Measurements from ENCODE around the gene EFNA5. TPM values are rescaled to one million over a fixed set of nuclear protein-coding genes. Genes with fewer than 3 reads are reported as not detected.
"Not testable (repeated sequence)": the region's sequence is repeated elsewhere in the genome, so short reads cannot be mapped to it uniquely, and the experiment has no call there.

The EFNA5 gene
- total RNA-seq, 1 experiment from 2014 or later = 1.6 TPM

DNA sequence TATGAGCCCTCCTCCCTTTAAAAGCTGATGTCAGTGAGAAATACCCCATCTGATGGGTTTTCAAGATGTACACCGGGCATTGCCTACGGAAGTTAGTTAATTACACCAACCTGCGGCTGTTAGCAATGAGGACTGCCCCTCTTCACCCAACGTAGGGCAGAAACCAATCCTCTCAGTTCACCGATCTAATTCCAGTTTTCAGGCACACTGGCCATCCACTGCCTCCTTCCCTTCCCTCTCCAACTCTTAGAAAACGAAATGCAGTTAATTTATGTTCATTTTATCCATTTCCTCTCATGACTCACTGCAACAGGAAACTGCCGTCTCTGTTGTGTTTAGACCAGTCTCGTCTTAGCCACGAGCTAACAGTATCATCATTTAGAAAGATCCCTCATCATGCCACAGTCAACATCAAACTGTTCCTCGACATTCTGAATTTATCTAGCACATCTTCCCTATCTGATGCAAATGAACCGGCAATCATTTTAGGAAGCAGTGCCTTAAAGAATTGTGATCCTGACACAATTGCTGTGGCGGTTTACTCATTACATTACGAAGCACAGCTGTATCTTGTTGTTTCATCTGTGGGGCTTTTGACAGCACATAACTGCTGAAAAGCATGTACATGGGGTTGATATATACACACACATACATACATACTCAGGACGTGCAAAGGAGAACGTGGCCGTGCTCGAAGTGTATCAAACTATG, 168.6 kb downstream of the EFNA5 start:
- in situ Hi-C loops (cut with HindIII; ENCODE audit: low pct_unique_long_range_greater_than_20kb, low sequenced_read_pairs) = no loop called here
- DNase-seq (ENCODE audit: low read depth, low spot score) = no peak

DNA sequence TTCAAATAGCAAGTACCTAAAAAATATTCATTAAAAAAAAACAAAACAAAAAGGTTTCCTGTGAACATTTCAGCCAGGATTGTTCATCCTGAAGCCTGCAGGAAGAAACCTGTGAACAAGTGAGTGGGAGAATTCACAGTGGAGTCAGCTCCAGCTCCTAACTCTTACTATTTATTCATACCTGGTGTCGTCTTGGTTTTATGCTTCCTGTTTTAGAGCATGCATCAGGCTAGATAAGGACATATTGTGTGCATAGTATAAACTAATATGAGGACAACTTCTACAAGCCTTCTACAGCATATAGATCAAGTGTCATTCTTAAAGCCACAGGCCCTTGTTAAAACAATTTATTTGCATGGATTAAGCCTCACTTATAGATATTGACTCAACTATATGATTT, 169.9 kb downstream of the EFNA5 start:
- in situ Hi-C loops (cut with HindIII; ENCODE audit: low pct_unique_long_range_greater_than_20kb, low sequenced_read_pairs) = no loop called here
- no peak for DNase-seq (ENCODE audit: low read depth, low spot score)

DNA sequence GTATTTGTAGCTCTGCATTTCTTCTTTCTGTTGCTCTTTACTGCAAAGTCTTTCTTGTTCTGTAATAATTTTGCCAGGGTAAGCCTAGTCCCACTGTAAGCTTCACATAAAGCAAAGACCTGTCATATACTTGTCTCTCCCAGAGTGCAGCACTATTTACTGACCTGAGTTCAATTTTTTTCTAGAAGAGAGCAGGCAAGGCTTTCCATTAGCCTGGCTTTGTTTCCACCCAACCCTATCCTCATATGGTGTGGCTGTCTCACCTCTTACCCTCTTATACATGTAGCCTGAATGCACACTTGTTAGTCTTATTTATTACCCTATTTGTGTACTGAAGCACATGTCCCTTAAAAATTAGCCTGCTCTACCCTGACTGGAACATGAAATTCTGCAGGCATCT, 170.4 kb downstream of the EFNA5 start:
- in situ Hi-C loops (cut with HindIII; ENCODE audit: low pct_unique_long_range_greater_than_20kb, low sequenced_read_pairs) = no loop called here
- no peak for DNase-seq (ENCODE audit: low read depth, low spot score)

DNA sequence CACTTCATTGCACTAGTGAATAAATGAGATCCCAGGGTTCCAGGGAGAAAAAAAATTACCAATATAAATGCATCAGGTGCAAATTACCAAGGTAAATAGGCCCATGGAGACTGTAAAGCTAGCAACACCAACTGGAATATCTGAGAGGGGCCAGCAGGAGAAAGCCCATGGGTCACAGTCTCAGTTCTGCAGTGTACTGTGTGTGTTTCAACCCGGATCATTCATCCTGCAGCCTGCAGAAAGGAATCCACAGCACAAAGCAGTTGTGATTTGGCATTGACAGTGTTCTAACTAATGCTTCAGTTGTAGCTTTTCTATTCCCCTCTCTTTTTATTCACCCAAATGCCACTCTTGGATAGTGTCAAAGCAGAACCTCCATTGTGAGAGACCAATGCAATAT, 171.0 kb downstream of the EFNA5 start:
- no peak for DNase-seq (ENCODE audit: low read depth, low spot score)
- in situ Hi-C loops (cut with HindIII; ENCODE audit: low pct_unique_long_range_greater_than_20kb, low sequenced_read_pairs) = no loop called here

DNA sequence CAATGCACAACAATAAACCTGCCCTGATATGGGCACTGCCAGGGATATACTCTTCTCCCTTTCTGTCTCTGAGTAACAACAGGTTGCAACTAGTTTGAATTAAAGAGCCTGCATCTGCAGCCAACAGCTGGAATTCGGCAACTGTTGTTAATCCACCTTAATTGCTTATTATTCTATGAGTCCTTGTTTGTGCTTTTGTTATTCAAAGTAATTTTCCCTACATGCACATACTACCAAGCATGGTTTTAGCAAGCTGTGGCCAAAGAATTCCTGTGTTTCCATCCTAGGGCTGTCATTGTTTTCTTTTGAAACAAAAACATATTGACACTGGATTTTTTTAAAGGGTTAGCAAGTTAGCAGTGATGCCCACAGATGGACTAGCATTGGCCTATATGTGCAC, 171.5 kb downstream of the EFNA5 start:
- in situ Hi-C loops (cut with HindIII; ENCODE audit: low pct_unique_long_range_greater_than_20kb, low sequenced_read_pairs) = no loop called here
- DNase-seq (ENCODE audit: low read depth, low spot score) = no peak

DNA sequence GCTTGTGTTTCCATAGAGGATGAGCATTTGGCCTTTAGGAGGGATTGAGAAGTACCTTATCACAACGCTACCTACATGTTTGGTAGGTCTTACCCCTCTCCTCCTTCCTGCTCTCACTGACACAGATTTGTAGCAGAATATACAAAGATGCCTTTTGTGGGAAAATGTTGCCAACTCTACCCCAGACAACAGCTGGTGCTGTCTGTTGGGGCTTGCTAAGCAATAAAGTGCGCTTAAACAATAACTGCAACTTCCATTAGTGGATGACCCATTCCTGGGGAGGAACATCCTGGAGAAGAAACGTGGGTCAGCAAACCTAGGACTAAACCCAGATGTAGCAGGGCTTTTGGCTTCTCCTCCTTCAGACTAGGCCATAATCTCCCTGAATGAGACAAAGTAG, 174.3 kb downstream of the EFNA5 start:
- in situ Hi-C loops (cut with HindIII; ENCODE audit: low pct_unique_long_range_greater_than_20kb, low sequenced_read_pairs) = no loop called here
- DNase-seq (ENCODE audit: low read depth, low spot score) = no peak

DNA sequence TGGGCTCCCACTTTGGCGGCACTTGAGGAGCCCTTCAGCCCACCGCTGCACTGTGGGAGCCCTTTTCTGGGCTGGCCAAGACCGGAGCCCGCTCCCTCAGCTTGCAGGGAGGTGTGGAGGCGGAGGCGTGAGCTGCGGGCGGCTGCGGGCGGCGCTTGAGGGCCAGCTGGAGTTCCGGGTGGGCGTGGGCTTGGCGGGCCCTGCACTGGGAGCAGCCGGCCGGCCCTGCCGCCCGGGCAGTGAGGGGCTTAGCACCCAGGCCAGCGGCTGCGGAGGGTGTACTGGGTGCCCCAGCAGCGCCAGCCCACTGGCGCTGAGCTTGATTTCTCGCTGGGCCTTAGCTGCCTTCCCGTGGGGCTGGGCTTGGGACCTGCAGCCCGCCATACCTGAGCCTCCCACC, 176.6 kb downstream of the EFNA5 start:
- DNase-seq (ENCODE audit: low read depth, low spot score); in situ Hi-C loops (cut with HindIII; ENCODE audit: low pct_unique_long_range_greater_than_20kb, low sequenced_read_pairs): not testable (repeated sequence)

DNA sequence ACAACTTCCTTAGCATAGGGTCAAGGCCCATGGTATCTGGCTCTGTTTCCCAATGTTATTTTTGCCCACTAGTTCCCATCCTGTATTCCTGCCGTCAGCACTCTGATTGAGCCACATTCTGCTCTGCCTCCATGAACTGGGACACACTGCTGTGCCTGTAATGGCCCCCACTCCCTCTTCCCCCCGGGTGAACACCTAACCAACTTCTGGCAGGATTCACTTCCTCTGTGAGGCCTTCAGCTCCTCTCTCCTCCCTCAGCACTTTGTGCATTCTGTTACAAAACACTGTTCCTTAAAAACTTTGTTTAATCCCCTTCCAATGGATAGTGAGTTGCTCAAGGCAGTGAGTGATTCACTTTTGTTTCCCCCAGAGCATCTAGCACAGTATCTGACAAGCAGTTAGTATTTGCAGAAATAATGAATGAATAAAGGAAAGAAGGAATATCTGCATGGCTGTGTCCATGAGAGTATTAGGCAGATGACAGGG, 183.6 kb downstream of the EFNA5 start:
- in situ Hi-C loops (cut with HindIII; ENCODE audit: low pct_unique_long_range_greater_than_20kb, low sequenced_read_pairs) = no loop called here
- DNase-seq (ENCODE audit: low read depth, low spot score) = no peak

DNA sequence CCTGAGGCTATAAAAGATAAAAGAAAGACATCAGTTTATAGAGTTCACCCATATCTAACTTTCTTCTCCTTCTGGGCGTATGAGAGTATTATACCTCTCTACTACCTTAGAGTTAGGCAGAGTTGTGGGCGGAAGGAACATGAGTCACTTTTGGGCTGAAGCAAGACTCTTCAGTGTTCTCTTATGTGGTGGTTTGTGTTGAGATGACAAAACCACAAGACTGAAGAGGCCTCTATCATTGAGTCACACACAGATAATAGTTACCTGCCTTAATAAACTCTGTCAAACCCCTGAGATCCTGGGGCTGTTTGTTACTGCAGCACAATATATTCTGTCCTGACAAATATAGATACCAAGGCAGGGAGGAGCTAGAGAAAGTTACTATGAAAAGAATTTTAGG, 184.2 kb downstream of the EFNA5 start:
- DNase-seq (ENCODE audit: low read depth, low spot score) = no peak

DNA sequence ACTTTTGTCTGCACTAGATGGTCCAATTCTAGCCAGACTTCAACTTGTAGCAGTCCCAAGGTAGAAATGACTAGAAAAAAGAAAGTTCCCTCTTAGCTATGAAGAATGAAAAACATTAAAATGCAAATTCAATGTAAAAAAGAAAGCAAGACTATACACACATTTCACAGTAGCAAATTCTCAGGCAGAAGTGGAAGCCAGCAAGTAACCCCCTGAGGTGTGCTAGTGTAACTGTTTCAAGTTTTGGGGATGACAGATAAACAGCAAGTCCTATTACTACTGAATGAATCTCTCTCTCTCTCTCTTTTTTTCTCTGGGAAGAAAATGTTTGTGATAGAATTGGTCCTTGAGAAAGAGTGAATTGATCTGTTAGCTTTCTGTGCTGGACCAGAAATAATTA, 185.6 kb downstream of the EFNA5 start:
- in situ Hi-C loops (cut with HindIII; ENCODE audit: low pct_unique_long_range_greater_than_20kb, low sequenced_read_pairs) = no loop called here
- no peak for DNase-seq (ENCODE audit: low read depth, low spot score)

More for the DNA sequence above, 184.2 kb downstream of the EFNA5 start:
- in situ Hi-C loops (cut with HindIII; ENCODE audit: low pct_unique_long_range_greater_than_20kb, low sequenced_read_pairs) = no loop called here

DNA sequence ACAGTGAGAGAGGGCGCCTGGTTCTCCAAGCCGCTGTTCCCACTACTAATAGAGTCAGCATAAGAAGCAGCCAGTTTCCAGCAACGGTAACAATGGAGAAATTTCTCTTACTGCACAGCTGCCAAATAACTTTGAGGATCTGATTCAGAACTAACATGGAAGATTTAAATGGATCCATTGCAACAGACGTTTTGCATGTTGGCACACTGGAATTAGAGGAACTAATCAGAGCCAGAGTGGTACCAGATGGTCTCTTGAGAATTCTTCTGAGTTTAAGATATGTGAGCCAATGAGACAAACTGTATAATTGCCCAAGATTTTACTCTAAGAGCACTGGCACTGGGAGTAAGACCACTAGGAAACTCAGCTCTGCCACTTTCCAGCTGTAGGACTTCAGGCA, 186.5 kb downstream of the EFNA5 start:
- DNase-seq (ENCODE audit: low read depth, low spot score) = no peak
- in situ Hi-C loops (cut with HindIII; ENCODE audit: low pct_unique_long_range_greater_than_20kb, low sequenced_read_pairs) = no loop called here

DNA sequence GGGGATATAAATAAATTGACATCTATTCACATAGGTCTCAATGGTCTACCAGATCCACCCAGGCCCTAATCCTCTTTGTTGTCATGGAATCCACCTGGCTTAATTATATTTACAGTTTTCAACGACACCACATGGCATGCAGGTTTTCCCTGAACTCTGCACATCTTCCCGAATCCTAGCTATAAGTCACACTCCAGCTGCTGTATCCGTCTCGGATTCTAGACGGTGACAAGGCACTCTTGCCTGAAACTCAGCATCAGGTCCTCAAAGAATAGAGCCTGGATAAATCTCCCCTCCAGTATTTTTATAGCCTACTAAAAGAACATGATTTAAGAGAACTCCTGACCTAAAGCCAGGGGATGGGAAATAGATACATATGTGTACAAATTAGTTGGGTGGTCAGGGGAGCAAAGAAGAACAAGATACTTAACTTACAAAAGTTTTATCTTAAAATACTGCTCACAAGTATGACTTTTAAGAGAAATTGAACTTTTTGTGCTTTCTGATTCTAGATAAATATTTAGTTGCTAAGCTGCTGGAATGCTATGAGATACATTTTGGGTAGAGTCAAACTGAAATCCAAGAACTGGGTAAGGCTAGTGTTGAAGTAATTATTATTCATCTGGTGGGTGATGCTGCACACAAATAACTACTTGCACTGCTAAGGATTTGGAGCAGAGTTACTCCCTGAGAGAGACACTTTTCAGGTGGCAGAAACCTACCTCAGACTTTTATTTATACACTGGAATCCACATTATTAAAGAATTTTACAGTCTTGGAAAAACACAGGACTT, 187.3 kb downstream of the EFNA5 start:
- DNase-seq (ENCODE audit: low read depth, low spot score) = no peak
- in situ Hi-C loops (cut with HindIII; ENCODE audit: low pct_unique_long_range_greater_than_20kb, low sequenced_read_pairs) = no loop called here

DNA sequence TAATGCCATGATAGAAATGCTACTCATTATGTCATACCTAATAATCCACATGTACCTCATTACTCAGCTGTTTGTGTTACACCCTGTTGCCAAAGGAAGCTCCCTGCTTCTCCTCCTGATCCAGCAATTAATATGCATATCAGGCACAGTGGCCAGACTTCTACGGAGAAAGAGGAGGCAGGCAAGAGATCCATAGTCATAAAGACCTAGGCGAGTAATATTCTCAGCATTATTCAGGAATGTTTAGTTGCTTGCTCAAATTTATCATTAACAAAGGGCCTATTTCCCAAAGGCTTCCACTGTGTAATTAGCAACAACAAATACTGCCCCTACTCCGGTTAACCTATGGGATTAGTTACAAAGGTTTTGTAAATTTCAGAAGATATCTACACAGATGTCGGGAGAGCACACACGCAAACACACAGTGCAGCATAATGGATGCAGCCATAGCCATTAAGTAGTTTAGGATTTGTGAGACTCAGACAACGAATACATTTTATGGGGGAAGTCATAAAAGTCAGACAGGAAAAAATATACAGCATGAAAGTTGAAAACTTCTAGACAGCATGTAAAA, 192.6 kb downstream of the EFNA5 start:
- in situ Hi-C loops (cut with HindIII; ENCODE audit: low pct_unique_long_range_greater_than_20kb, low sequenced_read_pairs) = no loop called here
- DNase-seq (ENCODE audit: low read depth, low spot score) = no peak

DNA sequence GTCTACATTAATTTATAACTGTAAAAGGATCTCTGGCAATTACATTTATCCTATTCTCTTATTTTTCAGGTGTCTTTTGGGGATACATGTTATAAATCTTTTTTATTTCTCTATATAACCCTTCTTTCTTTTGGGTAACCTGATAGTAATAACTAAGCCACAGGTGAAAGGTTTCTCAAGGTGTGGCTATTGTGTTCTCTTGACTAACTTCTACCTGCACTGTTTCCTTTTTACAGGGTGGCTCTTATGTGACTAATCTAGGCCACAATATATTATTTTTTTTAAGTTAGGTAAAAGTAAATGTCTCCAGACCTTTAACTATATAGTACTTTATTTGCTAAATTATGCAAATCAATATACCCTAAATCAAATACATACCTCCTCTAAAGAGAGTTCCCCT, 193.2 kb downstream of the EFNA5 start:
- in situ Hi-C loops (cut with HindIII; ENCODE audit: low pct_unique_long_range_greater_than_20kb, low sequenced_read_pairs) = no loop called here
- DNase-seq (ENCODE audit: low read depth, low spot score) = no peak

DNA sequence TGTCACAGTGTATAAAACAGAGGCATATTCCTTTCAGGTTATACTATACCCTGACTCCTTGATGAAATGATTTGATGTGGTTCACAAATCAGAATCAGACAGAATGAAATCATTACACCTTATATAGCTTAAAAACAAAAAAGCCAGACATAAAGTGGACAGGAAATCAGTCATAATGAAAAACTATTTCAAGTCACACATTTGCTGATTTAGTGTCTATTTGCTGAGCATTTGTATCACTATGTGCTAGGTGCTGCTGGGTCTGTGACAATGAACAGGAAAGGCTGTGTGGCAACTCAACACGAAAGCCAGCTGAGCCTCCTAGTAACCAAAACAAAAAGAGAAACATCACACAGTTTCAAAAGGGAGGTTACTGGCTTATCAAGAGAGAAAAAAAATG, 194.0 kb downstream of the EFNA5 start:
- DNase-seq (ENCODE audit: low read depth, low spot score) = no peak
- in situ Hi-C loops (cut with HindIII; ENCODE audit: low pct_unique_long_range_greater_than_20kb, low sequenced_read_pairs) = no loop called here

DNA sequence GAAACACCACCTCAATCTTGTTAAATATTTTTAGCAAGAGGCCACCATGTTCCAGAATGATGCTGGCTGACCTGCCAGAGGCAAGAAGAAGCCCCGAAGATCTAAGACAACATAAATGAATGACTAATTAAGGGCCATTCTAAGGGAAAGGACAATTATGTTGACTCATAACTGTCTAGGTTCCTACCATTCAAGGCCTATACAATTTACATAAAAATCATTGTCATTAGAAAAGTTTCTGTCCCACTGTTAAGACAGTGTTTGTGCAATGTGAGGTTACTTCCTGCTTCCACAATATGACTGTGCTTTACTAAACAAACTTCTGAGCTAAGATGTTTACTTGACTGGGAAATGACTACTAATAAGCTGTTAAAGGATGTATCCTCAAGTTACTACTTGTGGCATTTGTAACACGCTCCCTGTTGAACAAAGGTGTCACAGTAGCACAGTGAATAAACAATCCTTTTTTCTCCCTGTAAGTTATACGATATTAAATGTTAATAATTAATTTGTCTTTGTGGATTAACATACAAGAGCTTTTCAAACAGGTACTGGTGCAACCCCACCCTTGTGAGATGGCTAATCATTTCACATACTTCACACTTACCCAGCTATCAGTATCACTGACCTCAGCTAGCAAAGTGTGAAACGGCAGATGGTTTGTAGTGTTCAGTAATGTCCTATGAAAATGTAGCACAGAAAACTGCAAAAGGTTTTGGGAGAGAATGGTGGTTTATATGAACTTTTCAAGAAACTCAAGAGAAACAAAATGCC, 195.8 kb downstream of the EFNA5 start:
- in situ Hi-C loops (cut with HindIII; ENCODE audit: low pct_unique_long_range_greater_than_20kb, low sequenced_read_pairs) = no loop called here
- no peak for DNase-seq (ENCODE audit: low read depth, low spot score)

DNA sequence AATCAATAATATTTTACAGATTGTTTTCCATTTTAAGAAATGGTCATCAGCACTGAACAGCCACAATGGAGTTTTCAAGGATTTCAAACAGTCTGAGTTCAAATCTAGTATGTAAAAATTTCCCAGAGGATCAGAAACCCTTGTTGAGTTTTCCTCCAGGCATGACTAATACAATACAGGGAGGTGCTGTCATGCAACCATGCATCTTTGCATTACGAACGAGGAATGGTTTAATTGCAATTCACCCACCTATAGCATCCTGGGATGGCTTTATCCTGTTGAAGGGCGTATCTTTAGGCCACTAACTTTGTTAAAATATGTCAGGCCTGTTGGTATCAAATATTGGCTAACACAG, 196.4 kb downstream of the EFNA5 start:
- DNase-seq (ENCODE audit: low read depth, low spot score) = no peak

DNA sequence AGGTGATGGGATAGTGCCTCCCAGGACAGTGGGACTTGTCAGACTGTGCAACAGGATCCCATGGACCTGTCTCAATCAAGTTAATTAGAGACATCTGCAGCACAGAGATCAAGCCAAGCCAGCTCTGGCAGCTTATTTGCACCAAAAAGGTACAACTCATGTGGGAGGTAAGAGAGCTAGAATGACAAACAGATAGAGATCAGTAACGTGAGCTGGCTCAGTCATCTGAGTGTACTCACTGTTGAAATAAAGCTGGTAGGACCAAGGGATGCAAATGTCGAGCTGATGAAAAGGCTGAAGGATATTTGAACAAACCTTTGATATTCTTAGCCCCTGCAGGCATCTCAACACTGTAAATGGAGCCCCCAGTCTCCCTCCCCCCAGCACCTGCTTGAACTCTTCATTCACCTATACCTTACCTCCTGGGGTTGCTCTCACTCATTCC, 198.1 kb downstream of the EFNA5 start:
- DNase-seq (ENCODE audit: low read depth, low spot score) = no peak
- in situ Hi-C loops (cut with HindIII; ENCODE audit: low pct_unique_long_range_greater_than_20kb, low sequenced_read_pairs) = no loop called here

More for the DNA sequence above, 196.4 kb downstream of the EFNA5 start:
- in situ Hi-C loops (cut with HindIII; ENCODE audit: low pct_unique_long_range_greater_than_20kb, low sequenced_read_pairs) = no loop called here
